GM21360 (cell line): Measurements from ENCODE around the gene SLC35F3.
A peak's percentile ranks its signal among the peaks of the same experiment; 100 is the strongest.

Experiments
- ATAC-seq: cut with Tn5 transposase; IDR thresholded peaks from one replicate; pipeline ENCODE4 v1.9.1; 2021; ENCODE audit warnings: mild to moderate bottlenecking, moderate library complexity; ENCODE audit not compliant: unreplicated experiment

SLC35F3 gene

DNA sequence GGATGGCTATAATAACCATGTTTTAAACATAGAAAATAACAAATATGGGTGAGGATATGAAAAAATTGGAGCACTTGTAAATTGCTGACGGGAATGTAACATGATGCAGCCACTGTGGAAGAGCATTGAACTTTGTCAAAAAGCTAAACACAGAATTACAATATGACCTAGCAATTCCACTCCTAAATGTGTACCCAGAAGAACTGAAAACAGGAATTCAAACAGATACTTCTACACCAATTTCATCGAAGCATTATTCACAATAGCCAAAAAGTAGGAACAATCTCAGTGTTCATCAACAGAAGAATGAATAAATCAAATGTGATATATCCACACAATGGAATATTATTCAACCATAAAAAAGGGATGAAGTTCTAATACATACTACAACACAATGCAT, 436.1 kb downstream of the SLC35F3 start:
- no peak for ATAC-seq

DNA sequence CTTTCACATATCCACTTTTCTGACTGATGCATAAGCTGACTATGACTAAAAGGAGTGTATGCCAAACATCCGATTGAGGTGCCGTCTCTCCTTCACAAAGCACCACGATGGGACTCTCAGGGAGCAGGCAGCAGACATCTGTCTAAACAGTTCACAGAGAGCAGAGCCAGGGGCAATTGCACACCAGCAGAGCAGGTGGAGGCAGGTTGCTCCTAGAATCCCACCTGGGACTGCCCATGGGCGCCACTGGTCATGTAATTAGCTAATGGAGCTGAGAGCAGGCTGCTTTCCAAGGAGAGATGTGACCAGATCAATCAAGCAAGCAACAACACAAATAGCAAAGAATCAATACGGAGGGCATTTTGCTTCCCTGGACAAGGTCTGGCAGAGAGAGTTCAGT, 438.3 kb downstream of the SLC35F3 start:
- no peak for ATAC-seq

DNA sequence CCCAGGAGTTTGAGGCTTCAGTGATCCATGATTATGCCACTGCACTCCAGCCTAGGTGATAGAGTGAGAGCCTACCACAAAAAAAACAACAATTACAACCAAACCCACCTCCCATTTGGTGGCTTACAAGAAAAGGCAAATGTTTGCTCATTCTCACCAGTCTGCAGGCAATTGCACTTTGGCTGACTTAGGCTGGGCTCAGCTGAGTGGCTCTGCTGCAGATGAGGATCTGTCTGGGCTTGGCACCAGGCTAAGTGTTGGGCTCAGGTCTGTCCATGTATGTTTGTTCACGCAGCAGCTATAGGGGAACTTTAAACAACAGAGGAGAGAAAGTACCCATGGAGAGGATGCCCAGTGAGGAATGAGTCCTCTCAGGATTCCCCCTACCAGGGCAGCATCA, 440.8 kb downstream of the SLC35F3 start:
- no peak for ATAC-seq

DNA sequence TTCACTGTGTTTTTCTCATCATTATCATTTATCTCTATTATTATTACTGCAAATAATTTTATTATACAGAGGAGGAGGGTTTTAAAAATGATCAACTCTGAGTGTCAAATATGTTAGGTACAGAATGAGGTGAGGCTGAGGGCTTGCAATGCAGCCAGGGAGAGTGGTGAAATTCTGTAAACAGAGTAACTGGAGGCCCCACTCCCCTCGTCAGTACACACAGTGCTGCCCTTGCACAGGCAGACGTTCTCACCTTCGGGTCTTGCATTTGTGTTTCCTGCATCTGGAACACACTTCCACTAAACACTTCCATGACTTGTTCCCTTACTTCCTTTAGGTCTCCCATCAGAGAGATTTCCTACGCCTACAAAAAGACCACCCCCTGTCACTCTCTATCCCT, 444.5 kb downstream of the SLC35F3 start:
- no peak for ATAC-seq

DNA sequence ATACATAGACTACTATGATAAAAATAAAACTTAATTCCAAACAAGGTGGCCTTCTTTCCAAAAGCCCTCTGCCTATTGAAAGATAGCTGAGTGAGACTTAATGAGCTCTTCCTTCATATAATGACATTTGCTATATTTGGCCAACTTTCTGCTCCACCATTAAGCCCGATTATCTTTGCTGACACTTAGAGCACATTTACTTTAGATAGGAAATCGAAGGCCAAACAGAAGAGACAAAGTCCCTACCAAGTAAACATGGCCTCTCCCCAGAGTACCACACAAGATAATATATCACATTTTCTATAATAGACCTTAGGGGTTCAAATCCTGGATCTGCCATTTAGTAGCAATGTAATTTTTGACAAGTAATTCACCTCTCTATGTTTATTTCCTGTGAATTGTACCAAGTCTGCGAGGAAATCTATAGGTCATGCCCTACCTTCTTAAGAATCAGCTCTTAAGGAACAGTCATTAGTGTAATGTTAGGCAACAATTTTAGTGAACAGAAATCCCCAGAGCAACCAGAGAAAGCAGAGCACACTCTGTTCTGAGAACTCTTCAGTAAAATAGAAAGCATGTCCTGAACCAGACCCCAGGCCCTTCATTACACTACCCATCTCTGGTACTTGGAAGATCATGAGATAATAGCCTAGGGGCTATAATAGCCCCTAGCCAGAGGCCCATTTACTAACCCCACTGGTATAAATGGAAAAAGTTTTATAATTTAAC, 451.5 kb downstream of the SLC35F3 start:
- ATAC-seq: no peak

DNA sequence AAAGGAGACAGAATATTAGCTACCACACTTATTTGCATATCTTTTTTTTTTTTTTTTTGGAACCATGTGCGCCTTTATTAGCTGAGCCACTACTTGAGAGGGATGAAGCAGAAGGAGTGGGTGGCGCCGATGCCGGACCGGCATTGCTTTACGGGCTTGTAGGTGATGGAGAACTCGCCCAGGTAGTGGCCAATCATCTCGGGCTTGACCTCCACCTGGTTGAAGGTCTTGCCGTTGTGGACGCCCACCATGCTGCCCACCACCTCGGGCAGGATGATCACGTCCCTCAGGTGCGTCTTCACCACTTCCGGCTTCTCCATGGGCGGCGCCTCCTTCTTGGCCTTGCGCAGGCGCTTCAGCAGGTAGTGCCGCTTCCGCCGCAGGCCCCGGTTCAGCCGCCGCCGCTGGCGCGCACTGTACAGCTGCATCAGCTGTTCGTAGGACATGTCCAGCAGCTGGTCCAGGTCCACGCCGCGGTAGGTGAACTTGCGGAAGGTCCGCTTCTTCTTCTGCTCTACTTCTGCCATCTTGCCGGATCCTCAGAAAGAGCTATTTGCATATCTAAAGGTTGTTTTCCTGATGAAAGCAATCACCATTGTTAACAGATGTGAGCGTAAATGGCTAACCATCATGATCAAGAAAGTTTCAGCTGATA, 452.3 kb downstream of the SLC35F3 start:
- peak; percentile 41 for ATAC-seq

DNA sequence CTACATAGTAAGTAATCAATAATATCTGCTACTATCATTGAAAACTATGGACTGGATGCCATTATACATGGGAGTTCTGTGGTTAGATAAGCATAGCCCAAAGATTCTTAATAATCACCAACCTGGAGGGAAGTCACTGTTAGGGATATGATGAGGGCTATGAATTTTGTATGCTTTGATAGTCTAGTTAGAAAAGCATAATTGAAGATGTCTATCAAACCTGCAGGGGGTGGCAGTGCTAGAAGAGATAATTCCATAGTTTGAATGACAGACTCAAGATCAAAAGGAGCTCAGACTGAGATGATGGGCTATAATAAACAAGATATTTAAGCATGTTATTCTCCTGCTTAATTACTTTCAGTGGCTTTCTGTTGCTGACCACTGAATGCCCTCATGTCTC, 453.4 kb downstream of the SLC35F3 start:
- ATAC-seq: no peak

DNA sequence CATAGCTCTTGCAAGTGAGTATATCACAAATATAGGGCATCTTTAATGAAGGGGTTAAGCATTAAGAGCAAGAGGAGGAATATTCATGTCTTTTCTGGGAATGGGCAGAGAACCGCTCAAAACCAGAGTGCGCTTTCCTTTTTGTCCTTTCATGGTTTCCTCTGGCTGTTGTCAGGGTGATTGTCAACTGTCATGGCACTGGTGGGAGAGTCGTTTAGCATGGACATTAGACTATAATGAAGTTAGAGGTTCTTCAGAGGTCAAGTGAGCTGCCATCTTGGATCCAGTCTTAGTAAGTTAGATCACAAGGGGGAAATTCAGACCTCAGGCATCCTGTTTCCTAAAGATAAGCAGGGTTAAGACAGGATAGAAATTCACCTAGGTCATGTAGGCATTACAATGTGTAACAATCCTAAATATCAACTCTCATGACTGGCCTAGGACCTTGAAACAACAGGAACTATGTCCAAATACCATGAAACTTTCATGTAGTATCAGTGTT, 456.7 kb downstream of the SLC35F3 start:
- ATAC-seq: no peak

DNA sequence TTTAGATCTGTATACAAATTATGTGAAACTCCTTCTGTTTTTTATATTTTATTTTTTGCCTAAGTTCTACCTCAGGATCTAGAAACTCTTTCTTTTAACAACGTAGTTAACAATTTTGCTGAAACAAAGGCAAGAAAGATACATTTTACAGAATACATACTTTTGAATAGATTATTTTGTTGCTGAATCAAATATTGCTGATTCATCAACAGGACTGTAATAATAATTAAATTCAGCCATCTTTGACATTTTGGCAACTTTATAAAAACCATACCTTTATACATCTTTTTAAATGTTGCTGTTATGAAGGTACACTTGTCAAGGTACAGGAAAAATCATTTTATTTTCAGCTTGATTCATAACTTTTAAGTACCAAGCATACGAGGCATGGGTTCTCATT, 458.1 kb downstream of the SLC35F3 start:
- no peak for ATAC-seq

DNA sequence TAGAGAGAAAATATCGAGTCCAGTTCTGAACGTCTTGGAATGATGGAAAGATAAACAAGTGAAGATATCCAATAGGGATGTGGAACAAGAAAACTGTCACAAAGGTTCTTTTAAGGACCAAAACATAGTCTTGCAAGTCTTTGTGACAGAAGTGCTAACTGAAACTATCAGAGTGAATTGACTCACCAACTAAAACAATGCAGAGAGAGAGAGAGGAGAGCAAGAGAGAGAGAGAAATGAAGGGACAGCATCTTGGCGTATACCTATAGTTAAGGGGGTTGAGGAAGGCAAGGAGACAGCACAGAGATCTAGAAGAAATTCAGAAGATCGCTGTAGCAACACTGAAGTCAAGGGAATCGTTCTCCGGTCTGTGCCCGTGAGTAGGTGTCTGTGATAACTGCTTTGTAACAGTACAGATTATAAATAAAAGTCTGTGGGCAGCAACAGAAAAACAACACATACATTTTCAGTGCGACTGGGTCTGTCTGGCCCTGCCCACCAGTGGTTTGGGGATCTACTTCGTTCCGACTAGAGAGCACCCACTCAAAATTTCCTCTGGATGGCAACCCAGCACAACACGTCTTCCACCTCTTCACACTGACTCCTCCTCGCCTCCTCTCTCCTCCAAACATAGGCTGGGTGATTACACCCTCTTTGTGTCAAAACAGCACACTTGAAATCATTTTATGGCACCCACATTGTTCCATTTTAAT, 464.0 kb downstream of the SLC35F3 start:
- ATAC-seq: no peak

DNA sequence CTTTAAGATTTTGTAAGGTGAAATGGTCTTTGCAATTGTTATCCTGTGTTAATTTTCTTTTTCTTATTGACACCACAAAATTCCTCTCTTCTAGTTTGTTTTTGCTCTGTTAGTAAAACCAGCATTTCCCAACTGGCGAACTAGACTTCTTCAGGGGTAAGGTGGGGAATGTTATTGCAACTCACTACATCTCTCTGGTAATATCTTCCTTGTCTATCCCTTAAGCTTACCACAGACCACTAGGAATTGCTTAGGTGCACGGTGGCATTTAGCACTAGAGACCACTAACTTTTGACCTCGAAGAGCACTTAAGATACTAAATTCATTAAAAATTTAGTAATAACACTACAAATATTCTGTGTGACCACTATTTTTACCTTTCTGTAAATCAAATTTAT, 464.6 kb downstream of the SLC35F3 start:
- ATAC-seq: no peak

DNA sequence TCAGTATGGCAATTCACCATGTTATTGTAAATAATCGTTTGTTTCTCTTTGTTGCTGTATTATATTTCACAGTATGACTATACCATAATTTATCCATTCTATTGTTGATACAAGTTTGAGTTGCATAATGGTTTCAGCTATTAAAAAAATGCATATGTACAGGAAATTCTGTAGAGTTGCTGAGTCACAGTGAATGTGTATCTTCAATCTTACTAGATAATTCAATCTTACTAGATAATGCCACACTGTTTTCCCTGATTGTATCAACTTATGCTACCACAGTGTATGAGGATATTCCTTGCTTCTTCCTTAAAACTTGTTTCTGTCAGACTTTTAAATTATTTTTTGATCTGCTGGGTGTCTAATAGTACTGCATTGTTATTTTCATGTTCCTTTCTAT, 465.3 kb downstream of the SLC35F3 start:
- no peak for ATAC-seq

DNA sequence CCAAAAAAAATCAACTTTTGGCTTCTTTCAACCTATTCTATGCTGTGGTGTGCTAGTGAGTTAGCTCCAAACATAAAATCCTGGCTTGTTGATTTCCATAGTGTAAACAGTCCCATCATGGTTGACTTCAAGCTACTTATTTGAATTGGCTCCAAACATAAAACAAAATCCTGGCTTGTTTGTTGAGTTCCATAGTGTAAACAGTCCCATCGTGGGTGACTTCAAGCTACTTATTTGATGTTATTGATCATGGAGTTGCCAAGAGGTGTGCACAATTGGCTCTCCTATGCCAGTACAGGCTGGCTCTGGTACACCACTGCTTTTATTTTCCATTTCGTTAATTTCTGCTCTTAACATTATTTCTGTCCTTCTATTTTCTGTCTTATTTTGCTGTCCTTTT, 466.9 kb downstream of the SLC35F3 start:
- ATAC-seq: no peak

DNA sequence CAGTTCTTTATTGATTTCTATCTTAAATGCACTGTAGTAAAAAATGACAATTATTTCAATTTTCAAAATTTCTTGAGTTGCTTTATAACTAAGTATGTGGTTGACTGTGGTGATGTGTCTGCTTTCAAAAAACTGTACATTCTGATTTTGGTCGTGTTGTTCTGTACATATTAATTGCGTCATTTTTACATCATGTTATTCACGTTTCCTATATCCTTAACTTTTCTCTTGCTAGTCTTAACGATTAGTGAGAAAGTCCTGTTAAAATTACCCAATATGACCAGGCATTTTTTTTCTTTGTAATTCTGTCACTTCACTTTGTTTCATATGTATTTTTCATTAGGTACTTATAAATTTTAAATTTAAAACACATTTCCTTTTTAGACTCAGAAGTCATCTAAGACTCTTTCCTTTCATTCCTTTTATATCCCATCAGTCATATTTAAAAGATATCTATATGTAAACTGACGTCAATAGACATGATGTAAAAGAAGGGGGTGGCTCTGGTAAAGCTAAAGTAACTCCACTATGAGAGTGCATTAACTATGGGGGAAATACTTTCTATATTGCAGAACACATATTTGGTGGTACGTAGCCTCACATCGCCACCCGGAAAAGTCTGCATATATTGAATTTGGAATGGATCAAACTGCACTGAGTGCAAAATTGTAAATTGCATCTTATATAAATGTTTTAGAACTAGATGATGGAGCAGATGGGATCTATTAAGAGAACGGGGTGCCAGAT, 467.7 kb downstream of the SLC35F3 start:
- no peak for ATAC-seq

DNA sequence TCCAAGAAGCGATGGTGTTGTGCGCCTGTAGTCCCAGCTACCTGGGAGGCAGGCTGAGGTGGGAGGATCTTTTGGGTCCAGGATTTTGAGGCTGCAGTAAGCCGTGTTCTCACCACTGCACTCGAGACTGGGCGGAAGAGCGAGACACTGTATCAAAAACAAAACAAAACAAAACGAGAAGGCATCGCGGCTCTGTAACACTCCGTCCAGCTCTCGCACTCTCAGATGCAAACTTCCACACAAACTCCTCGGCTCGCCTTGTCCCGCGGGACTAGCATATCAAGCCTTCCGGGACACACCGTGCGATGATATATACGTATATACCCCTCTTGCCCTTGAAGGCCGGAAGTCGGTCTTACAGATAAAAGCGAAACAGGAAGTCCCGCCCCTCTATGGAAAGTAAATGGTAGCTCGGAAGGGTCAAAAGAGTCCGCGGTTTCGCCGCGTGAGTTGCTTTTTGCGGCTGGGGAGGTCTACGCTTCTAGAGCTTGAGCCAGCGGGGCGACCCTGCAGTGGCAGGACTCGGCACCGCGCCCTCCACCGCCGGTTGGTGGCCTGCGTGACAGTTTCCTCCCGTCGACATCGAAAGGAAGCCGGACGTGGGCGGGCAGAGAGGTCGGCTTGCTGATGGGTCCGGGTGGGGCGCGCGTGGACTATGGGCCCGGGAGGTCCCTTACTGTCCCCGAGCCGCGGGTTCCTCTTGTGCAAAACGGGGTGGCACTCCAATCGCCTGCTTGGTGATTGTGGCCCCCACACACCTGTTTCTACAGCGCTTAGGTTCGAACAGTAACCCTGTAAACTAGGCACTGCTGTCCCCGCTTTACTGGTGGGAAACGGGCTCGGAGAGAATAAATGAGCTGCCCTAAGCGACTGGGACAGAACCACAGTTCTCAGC, 468.8 kb downstream of the SLC35F3 start, which contains the start of gene COA6:
Gene COA6 (plus strand): TSS at position 393 of the 895 bp plus-strand sequence. CDS start 11 bp downstream, at position 404.
- ATAC-seq: peak; percentile 89

DNA sequence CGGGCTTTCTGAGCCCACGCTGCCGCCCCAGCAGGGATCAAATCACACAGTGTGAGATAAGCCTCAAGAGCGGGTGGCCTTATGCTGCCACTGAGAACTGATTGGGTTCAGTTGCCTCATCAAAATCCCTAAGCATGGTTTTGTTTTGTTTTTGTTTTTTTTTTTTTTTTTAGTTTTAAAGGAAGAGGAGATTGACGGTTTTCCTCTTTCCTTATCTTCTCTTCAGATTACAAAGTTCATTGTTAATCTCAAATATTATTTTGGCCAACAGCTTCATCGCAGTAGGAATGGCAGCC, 469.4 kb downstream of the SLC35F3 start:
- no peak for ATAC-seq
